ENCODE data around the gene IL36B. TPM values are rescaled to one million over a fixed set of nuclear protein-coding genes. Genes with fewer than 3 reads are reported as not detected.

IL36B gene
- polyA plus RNA-seq, 1 of the 3 experiments (the other 2 are of a cell fraction): not detected

DNA sequence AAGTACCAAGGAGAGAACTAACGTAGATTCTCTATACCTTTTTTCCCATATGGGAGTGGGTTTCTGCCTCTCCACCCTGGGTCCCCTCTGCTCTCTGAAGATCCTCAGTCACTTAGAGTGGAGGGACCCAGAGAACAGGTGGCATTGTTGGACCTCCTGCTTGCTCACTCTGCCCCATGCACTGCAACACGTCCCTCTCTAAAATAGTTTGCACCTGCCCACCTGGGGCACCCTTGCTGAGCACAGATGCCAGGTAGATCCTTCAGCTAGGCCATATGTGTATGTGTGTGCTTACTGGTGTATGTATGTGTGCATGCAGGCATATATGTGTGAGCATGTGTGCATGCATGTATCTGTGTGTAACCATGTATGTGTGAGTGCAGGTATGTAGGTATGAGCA, 8.6 kb upstream of the IL36B start:
- DNase-seq: no peak
- Histone ChIP-seq H3K9me3 (no peaks in the 10 kb centered on the region), H3F3A (replicated peaks; ENCODE audit: insufficient read depth) (no peaks in the 10 kb centered on the region), H3K27me3 (ENCODE audit: insufficient read depth) (no peaks in the 10 kb centered on the region; the same call in 1 of the 2 replicates), H3K4me3 (ENCODE audit: low read depth in 2 of 2, low read length in 1 of 2) (no peak overlapping the region), H3K4me1 (ENCODE audit: control insufficient read depth in 1 of 2, insufficient read depth in 2 of 2, low read depth in 1 of 2, low read length in 1 of 2) (no peaks in the 10 kb centered on the region), H3K79me2 (ENCODE audit: insufficient read depth) (no peaks in the 10 kb centered on the region), H3K9ac (no peak overlapping the region), H3K36me3 (replicated peaks in 1 of 2; ENCODE audit: control insufficient read depth in 1 of 2, insufficient read depth in 2 of 2, low read length in 1 of 2) (no peaks in the 10 kb centered on the region), H2AFZ (ENCODE audit: low read depth) (no peak overlapping the region), H3K9me2 (no peaks in the 10 kb centered on the region), H3K4me2 (no peak overlapping the region), H3K27ac (ENCODE audit: low read depth in 2 of 2, low read length in 1 of 2) (no peak overlapping the region), H4K20me1 (ENCODE audit: insufficient read depth) (no peaks in the 10 kb centered on the region)
- ChIA-PET CTCF (no interaction called here), POLR2A (no interaction called here)
- no peak for TF ChIP-seq FOSL2 (IDR thresholded peaks at IDR 0.05; ENCODE audit: borderline replicate concordance, low read depth)
- TF ChIP-seq RCOR1 (IDR thresholded peaks at IDR 0.05; ENCODE audit: low read length): no peak
- no peak for TF ChIP-seq ELF1 (IDR thresholded peaks at IDR 0.05)
- TF ChIP-seq CHD2 (IDR thresholded peaks at IDR 0.05; ENCODE audit: low read length, partially characterized antibody): no peak
- no peak for TF ChIP-seq REST (IDR thresholded peaks at IDR 0.05; ENCODE audit: low read depth, low read length)
- WGBS (ENCODE audit: low lambda C conversion rate): 20% methylated on average over 1 of the region's 2 CpGs

DNA sequence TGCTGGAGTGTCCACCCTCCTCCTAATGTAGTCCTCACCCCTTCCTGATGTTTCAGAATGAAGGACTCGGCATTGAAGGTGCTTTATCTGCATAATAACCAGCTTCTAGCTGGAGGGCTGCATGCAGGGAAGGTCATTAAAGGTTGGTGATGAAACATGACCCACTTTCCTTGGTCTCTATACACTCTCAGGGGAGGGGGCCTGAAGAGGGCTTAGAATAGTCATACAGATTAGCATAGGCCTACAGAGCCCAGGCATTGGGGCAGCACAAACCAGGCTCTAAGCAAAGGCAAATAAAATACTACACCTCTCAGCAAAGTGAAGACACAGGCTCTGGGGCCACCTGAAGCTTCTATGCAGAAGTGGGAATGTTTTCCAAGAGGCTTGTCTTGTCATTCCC, 8.1 kb upstream of the IL36B start:
- WGBS (ENCODE audit: low lambda C conversion rate): 0% methylated on average over 1 of the region's 1 CpG
- no peak overlapping the region for H2AFZ ChIP-seq (ENCODE audit: low read depth)
- ChIA-PET CTCF (no interaction called here), POLR2A (no interaction called here)
- no peaks in the 10 kb centered on the region for H3K9me3 ChIP-seq
- no peaks in the 10 kb centered on the region for H3K36me3 ChIP-seq (replicated peaks in 1 of 2; ENCODE audit: control insufficient read depth in 1 of 2, insufficient read depth in 2 of 2, low read length in 1 of 2)
- H3K9me2 ChIP-seq: no peaks in the 10 kb centered on the region
- H3K4me1 ChIP-seq (ENCODE audit: control insufficient read depth in 1 of 2, insufficient read depth in 2 of 2, low read depth in 1 of 2, low read length in 1 of 2): no peaks in the 10 kb centered on the region
- no peak overlapping the region for H3K4me2 ChIP-seq
- H3K79me2 ChIP-seq (ENCODE audit: insufficient read depth): no peaks in the 10 kb centered on the region
- no peaks in the 10 kb centered on the region for H4K20me1 ChIP-seq (ENCODE audit: insufficient read depth)
- H3K27ac ChIP-seq (ENCODE audit: low read depth in 2 of 2, low read length in 1 of 2): no peak overlapping the region
- H3K27me3 ChIP-seq (ENCODE audit: insufficient read depth): no peaks in the 10 kb centered on the region; the same call in 1 of the 2 replicates
- no peak overlapping the region for H3K9ac ChIP-seq
- H3K4me3 ChIP-seq (ENCODE audit: low read depth in 2 of 2, low read length in 1 of 2): no peak overlapping the region
- H3F3A ChIP-seq (replicated peaks; ENCODE audit: insufficient read depth): no peaks in the 10 kb centered on the region
- DNase-seq: no peak
- no peak for TF ChIP-seq FOXM1 (IDR thresholded peaks at IDR 0.05; ENCODE audit: low read depth)
- TF ChIP-seq, protein P1, sequence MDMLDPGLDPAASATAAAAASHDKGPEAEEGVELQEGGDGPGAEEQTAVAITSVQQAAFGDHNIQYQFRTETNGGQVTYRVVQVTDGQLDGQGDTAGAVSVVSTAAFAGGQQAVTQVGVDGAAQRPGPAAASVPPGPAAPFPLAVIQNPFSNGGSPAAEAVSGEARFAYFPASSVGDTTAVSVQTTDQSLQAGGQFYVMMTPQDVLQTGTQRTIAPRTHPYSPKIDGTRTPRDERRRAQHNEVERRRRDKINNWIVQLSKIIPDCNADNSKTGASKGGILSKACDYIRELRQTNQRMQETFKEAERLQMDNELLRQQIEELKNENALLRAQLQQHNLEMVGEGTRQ (IDR thresholded peaks at IDR 0.05; ENCODE audit: borderline replicate concordance, low read depth, low read length): no peak
- TF ChIP-seq RFX5 (IDR thresholded peaks at IDR 0.05; ENCODE audit: low read length): no peak
- no peak for TF ChIP-seq SMC3 (IDR thresholded peaks at IDR 0.05; ENCODE audit: low read depth, low read length)
- TF ChIP-seq REST (IDR thresholded peaks at IDR 0.05; ENCODE audit: low read depth, low read length): no peak
- TF ChIP-seq TEAD4 (IDR thresholded peaks at IDR 0.05; ENCODE audit: borderline replicate concordance, insufficient read depth): no peak
- TF ChIP-seq TAF1 (IDR thresholded peaks at IDR 0.05; ENCODE audit: borderline replicate concordance, low read depth, low read length): no peak
- no peak for TF ChIP-seq RAD21 (IDR thresholded peaks at IDR 0.05; ENCODE audit: low read length)
- TF ChIP-seq MXI1 (IDR thresholded peaks at IDR 0.05; ENCODE audit: low read depth, low read length): no peak
- no peak for TF ChIP-seq RCOR1 (IDR thresholded peaks at IDR 0.05; ENCODE audit: low read length)
- no peak for TF ChIP-seq USF1 (IDR thresholded peaks at IDR 0.05; ENCODE audit: borderline replicate concordance, low read depth)
- no peak for TF ChIP-seq MEF2A (IDR thresholded peaks at IDR 0.05; ENCODE audit: borderline replicate concordance, low read depth)
- no peak for TF ChIP-seq NRF1 (IDR thresholded peaks at IDR 0.05; ENCODE audit: low read depth, low read length)
- TF ChIP-seq, protein P2, sequence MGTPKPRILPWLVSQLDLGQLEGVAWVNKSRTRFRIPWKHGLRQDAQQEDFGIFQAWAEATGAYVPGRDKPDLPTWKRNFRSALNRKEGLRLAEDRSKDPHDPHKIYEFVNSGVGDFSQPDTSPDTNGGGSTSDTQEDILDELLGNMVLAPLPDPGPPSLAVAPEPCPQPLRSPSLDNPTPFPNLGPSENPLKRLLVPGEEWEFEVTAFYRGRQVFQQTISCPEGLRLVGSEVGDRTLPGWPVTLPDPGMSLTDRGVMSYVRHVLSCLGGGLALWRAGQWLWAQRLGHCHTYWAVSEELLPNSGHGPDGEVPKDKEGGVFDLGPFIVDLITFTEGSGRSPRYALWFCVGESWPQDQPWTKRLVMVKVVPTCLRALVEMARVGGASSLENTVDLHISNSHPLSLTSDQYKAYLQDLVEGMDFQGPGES (IDR thresholded peaks at IDR 0.05; ENCODE audit: low read depth, low read length): no peak
- no peak for TF ChIP-seq SIN3A (IDR thresholded peaks at IDR 0.05; ENCODE audit: borderline replicate concordance, low read depth, low read length)
